HG02571 (cell line): ENCODE measurements around the gene OBP2B.
"Not testable (repeated sequence)": the region's sequence is repeated elsewhere in the genome, so short reads cannot be mapped to it uniquely, and the experiment has no call there.

ENCODE experiments used
- ATAC-seq: cut with Tn5 transposase; IDR thresholded peaks from one replicate; pipeline ENCODE4 v1.9.1; 2021; ENCODE audit warnings: mild to moderate bottlenecking, moderate library complexity; ENCODE audit not compliant: unreplicated experiment

Gene OBP2B

DNA sequence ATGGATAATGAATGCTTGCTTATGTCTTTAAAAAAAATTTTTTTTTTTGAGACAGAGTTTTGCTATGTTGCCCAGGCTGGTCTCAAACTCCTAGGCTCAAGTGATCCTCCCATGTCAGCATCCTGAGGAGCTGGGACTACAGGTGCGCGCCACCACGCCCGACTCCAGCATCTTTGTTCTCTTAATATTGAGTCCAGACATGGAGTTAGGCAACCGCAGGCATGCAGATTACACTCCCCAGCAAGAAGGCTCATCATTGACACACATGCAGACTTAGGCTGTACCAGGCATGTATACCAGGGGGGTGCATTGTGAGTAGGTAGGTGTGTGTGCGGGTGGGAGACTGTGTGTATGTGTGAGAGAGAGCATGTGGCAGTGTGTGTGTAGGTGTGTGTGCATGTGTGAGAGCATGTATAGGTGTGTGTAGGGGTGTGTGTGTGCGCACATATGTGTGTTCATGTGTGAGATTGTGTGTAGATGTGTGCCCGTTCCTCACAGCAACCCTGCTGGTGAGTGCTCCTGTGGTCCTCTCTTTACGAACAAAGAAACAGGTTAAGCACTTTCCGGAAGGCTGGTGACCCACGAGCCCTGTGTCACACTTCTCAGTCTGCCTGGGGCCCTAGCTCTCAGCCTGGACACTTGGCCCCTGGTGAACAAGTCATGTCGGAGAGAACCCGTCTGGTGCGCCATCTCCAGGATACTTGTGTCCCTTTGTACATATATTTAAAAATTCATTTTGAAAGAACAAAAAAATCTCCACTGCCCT is 6.2 kb downstream of the OBP2B start:
- ATAC-seq, result no peak

DNA sequence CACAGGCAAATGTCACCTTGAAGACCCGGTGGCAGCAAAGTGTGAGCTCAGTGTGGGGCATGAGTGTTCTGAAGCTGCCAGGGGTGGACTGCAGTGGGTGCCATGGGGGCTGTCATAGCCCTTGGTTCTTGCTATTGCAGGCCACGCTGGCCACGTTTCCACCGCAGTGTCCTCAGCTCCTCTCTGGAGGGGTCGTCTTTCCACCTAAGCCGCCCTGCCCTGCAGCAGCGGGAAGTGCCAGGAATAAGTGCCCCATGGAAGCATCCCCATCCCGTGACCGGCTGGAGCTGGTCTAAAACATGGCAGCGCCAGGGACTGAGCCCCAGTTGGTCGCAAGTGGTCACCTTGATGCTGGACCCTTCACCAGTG is 6.9 kb downstream of the OBP2B start:
- no peak for ATAC-seq

DNA sequence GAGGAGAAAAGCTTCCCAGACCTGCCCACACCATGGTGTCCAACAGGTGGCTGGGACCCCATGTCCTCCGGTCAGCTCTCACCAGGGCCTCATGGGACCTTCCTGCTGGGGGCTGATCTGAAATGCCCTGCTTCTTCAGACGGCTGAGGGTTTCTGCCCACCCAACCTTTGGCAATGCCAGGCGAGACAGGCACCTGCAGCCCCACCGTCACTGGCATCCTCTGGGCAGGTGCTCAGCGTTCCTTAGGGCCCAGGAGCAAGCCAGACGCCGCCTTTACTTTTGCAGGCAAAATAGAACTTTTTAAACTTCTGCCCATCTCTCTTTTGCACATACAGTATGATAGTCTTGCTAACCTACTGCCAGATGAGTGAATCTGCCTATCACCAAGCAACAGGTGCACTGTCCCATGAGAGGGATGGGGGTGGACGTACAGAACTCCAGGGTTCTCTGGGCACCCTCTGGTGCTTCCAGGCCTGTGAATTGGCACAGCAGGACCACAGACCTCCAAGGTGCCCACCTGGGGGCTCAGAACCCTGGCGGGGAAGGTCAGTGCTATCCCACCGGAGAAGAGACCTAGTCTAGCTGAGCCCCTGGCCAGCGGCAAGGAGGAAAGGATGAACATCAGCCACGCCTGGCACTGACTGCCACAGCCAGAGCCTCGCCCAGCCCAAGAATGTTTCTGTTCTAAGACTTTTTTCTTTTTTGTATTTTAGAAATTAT is 7.5 kb downstream of the OBP2B start:
- no peak for ATAC-seq

DNA sequence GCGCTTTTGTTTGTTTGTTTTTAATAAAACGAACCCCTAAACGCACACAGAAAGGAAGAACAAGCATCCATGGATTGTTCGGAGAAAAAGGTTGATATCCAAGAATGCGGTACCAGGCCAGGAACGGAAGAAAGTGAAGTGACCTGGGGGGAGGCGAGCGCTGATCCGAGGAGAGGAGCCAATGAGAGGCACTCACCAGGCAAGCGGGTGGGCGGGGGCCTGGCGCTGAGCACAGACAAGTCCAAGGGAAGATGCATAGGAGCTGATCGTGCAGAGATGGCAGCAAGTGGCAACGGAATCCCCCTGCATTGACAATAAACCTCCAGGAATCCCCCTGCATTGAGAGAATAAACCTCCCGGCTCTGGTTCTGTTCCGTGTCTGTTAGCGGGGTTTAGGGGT is 8.4 kb downstream of the OBP2B start:
- ATAC-seq, result no peak

DNA sequence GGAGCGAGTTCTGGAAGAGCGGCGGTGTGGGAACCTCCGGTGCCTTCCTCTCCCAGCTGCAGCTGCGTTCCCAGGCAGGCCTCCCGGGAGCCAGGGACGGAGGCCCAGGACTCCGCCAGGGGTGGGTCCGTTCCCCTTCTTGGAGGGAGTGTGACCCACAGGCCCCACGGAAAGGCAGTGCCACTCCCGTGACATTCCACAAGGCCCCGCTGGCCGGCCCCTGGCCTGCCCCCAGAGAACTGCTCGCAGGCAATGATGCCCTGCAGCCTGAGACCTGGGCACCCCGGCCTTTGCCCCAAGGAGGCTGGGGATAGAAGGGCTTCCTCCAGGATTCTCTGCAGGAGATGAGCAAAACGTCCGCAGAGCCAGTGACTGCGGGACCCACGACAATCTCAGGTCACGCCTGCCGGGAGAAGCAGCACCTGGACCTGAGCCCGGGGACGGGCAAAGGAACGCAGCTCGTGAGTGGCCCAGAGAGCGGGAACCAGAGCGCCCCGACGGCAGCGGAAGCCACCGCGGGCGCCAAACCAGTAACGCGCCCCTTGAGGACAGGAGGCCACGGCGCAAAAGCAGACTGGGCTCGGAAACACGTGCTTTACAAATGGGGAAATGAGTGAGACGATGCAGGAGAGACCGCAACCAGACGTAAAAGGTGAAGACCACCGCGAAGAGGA is 9.3 kb downstream of the OBP2B start:
- ATAC-seq, result no peak

DNA sequence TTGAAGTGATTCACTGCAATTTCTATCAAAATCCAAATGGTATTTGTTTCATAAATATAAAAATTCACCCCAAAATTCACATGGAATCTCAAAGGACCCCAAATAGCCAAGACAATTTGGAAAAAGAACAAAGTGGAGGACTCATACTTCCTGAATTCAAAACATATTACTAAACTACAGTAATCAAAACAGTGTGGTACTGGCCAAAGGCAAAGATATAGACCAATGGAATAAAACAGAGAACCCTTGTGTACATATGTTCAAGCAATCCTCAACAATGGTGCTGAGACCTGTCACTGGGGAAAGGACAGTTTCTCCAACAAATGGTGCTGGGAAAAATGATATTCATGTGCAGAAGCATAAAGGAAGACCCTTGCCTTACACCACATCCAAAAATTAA is 14.0 kb downstream of the OBP2B start:
- ATAC-seq, result no peak

DNA sequence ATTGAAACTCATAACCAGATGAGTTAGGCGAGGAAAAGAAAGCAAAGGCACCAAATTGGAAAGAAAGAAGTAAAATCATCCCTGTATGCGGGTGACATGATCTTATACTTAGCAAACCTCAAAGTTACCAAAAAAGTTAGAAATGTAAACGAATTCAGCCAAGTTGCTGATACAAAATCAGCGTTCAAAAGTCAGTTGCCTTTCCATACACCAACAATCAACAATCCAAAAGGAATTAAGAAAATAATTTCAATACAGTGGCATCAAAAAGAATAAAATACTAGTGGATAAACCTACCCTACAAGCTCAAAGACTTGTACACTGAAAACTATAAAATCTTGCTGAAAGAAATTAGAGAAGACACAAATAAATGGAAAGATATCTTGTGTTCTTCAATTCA is 14.5 kb downstream of the OBP2B start:
- ATAC-seq, result no peak

DNA sequence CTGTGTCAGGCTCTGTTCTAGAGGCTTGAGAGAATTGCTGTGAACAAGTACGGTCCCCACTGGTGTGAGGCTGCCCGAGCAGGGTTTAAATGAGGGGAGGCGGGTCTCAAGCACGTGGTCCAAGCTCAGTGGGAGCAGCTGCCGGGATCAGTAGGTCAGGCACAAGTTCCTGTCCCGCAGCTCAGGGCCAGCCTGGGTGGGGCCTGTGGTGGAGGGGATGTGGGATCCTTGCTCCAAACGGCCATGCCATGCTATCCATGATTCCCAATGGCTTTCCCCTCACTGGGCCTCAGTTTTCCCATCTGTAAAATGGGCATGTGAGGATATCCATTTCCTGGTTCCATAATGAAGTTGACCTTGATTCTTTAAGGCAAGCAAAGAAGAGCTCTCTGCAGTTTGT is 17.1 kb downstream of the OBP2B start:
- ATAC-seq, result no peak

DNA sequence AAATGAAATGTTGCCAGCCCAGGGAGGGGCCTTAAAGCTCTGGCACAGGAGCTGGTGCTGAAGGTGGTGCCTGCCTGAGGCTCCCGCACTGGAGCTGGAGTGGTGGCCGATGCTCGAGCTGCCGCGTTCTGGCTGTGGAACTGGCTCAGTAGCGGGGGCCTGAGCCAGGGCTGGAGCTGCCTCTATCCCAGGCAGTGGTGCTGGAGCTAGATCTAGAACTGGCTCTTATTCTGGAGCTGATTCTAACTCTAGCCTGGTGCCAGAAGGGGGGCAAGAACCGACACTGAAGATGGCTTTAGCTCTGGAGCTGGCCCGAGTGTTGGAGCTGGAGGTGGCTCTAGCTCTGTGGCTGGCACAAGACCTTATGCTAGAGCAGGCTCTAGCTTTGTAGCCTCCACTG is 19.2 kb downstream of the OBP2B start:
- no peak for ATAC-seq

DNA sequence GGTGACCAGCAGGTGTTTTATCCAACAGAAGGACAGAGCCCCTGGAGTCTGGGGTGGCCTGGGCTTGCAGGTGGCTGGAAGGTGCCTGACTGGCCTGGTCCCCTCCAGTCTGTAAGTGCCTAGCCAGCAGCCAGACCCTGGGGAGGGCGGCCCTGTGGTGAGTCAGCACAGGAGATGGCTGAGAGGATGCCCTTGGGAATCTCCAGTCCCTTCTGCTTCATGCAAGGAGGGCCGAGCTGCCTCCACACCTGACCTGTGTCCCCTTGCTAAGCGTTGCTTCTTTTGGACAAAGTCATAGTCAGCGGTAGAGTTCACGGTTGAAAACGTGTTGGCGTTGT is 20.2 kb downstream of the OBP2B start:
- no peak for ATAC-seq

DNA sequence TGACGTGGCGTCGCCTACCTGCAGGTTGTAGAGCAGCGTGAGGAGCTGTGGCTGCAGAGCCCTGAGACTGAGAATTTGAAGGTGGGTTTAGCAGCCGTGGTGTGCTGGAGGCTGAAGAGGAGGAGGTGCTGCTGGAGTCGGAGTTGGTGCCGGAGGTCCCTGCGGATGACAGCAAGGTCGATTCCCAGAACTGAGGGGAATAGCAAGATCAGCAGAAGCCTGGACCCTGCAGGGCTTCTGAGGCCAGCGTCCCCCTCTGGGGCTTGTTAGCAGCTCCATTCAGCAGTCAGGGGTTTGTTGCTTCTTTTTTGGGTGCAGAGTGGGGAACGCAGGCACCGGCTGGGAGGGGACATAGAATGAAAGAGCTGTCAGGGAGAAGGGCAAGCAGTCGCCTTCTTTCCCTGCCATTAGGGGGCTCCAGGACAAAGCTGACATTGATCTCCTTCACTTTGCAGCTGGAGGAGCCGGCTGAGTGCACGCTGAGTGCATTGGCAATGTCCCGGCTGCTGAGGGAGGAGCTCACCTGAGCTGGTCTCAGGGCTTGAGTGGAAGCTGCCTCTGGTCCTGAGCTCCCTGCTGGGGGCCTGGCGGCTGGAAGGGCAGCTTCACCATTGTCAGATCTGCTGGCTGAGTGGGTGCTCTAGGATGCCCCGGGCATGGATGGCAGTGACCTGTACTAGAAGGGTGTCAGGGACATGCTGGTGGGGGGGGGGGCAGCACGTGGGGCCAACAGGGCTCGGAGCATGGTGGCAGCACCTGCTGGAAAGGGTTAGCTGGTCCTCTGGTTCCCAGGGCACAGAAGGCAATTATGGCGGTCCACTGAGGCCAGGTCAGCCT is 20.8 kb downstream of the OBP2B start:
- no peak for ATAC-seq

DNA sequence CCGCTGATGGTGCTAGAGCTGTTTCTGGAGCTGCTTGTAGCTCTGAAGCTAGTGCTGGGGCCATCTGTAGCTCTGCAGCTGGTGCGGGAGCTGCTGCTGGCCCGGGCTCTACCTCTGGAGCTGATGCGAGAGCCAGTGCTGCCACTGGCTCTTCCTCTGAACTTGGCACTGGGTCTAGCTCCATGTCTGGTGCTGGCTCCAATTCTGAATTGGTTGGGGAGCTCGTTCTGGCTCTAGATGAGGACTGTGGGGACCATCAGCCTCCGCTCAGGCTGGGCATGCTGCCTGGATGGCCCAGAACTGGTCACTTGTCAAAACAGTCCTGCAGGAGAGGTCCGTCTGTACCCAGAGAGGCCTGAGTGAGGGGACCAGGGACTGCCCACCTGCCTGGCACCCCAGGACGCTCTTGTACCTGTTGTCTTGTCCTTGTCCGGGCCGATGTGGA is 21.5 kb downstream of the OBP2B start:
- ATAC-seq, result no peak

DNA sequence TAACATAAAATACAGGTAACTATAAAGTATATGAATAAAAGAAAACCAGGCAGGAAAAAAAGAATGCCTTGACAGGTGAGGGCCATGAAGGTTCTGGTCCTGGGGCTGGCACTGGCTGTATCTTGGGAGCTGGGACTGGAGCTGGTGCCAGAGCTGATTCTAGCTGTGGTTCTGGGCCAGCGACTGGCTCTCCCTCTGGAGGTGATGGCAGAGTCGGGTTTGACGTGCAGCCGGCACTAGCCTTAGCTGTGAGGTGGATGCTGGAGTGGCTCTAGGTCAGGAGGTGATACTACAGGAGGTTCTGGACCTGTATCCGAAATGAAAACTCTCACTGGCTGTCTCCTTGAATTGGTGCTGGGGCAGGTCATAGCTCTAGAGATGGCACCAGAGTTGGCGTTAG is 22.3 kb downstream of the OBP2B start:
- no peak for ATAC-seq

DNA sequence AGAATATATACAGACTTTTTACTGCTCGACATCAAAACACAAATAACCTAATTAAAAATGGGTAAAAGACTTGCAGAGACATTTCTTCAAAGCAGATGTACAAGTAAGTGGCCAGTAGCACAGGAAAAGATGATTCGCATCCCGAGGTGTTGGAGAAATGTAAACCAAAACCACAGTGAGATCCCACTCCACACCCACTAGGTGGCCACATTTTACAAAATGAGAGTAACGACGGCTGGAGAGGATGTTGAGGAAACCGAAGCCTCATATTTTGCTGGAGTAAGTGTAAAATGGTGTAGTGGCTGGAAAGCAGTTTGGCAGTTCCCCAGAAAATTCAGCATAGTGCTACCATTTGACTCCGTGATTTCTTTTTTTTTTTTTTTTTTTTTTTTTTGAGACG is 24.1 kb downstream of the OBP2B start:
- no peak for ATAC-seq

DNA sequence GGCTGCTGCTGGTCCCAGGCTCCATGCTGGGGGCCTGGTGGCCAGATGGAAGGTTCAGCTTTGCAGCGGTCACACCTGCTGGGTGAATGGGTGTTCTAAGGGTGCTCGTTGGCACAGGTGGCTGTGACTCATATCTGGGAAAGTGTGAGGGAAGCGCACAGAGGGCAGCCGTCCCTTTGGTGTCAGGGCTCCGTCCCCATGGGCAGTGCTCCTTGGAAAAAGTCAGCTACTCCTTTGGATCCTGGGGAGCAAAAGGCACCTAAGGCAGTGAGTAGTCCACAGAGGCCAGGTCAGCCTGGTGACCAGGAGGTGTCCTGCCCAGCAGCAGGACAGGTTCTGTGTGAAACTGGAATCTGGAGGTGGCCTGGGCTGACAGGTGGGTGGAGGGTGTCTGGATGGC is 26.9 kb downstream of the OBP2B start:
- no peak for ATAC-seq

DNA sequence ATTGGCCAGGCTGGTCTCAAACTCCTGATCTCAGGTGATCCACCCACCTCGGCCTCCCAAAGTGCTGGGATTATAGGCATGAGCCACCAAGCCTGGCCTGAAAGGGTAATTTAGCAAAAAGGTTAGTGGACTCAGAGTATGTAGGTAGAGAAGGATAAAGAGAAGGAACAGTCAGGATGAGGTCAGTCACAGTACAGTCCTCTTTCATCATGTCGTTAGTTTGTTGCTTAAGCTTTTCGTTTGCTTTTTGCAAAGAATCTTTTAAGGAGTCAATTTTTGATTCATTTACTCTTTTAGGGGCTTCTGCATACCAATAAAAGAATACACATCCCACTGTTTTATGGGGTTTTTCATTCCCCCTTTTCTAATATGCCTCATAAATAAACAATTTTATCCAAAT is 27.5 kb downstream of the OBP2B start:
- no peak for ATAC-seq

DNA sequence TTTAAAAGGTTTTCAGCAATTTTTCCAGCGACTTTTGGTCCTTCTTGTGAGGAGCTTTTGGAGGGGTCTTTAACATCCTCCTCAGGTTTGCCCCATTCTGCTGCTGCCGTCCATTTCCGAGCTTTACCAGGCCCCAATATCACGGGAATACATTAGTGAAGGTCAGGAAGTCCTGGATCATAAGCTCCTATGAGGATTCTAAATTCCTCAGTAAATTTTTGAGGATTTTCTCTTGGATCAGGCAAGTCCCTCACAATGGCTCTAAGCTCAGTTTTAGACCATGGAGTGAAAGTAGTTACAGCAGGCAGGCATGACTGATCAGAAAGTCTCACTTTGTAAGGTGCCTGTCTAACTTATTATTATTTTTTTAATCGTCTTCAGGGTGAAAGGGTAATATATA is 28.1 kb downstream of the OBP2B start:
- ATAC-seq, result no peak

DNA sequence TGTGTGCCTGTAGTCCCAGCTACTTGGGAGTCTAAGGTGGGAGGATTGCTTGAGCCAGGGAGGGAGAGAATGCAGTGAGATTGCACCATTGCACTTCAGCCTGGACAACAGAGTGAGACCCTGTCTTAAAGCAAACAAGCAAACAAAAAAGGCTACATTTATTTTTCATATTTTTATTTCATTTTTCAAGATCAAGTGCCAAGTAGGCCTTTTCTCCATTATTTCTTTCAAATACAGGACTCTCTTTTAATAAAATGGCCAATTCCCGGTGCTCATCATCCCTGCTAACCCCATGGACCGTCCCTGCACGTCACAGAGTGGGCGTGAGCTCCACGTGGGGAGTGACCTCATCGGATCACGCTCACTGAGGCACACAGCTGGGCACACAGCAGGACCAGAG is 36.0 kb downstream of the OBP2B start:
- no peak for ATAC-seq

DNA sequence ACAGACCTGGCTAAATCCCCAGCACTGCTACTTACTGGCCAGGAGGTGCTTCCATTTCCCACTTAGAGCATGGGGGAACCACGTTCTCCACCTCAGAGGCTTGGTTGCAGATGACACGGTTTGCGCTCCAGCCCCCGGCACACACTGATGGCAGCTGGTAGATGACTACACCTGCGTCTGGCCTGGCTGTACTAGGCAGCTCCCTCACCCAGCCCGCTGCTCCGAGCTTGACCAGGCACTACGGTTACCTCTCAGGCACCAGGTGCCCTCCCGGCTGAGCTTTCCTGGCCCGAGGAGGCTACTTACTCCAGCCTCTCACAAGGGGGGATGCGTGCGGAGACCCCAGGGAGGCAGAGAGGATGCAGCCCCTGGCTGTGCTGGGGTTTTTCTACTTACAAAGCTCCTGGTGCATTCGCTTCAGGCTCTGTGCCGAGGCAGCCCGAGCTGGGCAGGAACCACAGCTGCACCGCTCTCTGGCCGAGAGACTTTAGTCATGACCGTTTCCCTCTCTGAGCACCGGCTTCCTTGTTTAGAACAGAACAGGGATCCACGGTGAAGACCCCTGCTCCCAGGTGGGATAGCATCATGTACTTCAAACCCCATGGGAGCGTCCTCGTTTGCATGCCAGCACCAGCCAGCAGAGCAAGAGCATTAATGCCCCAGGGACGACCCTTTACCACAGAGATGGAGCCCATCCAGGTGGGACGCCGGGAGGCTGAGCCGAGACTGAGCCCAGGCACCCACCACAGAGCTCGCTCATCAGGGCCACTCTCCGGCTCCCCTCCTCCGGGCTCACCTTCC is 37.7 kb downstream of the OBP2B start:
- ATAC-seq, result no peak

DNA sequence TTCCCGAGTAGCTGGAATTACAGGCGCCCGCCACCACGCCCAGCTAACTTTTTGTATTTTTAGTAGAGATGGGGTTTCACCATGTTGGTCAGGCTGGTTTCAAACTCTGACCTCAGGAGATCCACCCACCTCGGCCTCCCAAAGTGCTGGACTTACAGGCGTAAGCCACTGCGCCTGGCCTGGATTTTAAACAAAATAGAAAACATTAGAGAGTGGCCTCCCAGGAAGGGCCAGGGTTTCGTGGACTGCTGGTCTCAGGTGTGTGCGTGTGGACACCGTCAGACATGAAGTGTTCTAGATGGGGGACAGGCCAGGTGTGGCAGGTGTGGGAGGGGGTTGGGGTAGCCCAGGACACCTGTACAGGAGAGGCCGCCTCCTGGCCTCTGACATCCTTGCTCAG is 38.3 kb downstream of the OBP2B start:
- no peak for ATAC-seq

DNA sequence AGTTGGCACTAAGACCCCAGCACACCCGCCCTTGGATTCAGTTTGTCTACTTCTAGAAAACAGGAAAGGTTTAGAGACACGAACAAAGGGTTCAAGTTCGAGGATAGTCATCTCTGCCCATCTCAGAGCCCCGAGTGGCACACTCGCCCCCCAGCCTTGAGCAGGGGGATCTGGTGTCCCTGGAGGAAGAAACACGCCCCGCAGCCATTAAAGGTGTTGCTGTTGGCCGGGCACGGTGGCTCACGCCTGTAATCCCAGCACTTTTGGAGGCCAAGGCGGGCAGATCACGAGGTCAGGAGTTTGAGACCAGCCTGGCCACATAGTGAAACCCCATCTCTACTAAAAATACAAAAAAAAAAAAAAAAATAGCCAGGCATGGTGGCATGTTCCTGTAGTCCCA is 39.4 kb downstream of the OBP2B start:
- not testable (repeated sequence) for ATAC-seq
